Effector CD8-positive, alpha-beta T cell (primary cell): ENCODE measurements around the gene CALHM2.

Experiments used
- DNase-seq: peaks from one replicate; lab custom pipeline; 2025; lab: John Stamatoyannopoulos, UW

CALHM2 gene

DNA sequence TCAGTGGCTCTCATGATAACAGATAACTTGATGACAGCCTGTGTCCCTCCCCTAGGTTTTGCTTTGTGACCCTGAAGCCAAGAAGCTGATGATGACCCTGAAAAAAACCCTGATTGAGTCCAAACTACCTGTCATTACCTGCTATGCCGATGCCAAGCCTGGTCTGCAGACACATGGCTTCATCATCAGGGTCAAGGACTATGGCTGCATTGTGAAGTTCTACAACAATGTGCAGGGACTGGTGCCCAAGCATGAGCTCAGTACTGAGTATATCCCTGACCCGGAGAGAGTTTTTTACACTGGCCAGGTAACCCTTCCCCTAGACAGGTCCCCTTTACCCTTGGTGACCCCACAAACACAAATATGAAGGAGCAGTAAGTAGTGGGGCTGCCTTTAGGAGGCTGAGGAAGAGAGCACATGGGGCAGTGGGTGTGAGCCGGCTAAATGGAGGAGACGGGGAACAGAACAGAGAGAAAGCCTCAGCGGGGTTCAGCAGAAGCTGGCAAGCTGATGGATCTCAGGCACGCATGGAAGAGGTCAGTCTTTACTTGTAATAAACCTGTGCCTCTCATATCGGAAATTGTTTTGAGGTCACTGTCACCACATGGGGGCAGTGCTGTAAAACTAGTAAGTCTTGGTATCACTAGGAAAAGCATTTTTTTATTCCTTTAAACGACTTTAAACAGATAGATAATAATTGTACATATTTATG is 35.6 kb downstream of the CALHM2 start:
- DNase-seq = peak; percentile 49

GRCh38 chr10:103415581-103415980 is 36.6 kb downstream of the CALHM2 start:
- DNase-seq = no peak

DNA sequence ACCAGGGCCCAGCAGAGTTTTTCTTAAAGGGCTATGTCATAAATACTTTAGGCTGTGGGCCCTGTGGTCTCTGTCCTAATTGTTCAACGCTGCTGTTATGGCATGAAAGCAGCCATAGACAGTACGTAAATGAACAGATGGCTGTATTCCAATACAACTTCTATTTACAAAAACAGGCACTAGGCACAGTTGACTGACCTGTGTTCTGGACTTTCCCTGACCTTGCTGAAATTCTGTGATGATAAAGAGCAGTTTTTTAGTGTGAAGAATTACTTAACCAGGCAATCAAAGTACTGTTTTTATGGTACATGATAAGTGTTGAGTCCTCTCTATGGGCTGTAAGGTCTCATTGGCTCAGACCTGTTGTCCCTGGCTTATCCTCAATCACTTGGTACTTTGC is 38.6 kb downstream of the CALHM2 start:
- no peak for DNase-seq

- DNase-seq = no peak
These were observed 54.9 kb downstream of the CALHM2 start for GRCh38 chr10:103397191-103397825.

DNA sequence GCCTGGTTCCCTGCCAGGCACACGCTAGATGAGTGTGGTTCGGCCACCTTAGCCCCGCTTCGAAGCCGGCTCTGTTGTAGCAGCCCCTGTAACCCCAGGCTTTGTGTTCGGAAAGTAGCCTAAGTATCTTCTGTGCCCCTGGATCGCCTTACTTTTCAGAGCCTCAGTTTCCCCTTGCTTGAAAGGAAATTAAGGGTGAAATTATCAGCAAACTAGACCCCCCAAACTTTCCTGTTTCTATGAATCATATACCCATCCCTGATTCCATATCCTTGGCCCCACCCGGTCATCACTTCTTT is 55.4 kb downstream of the CALHM2 start:
- no peak for DNase-seq
